GM10847 (cell line): ENCODE data around the gene SWI5.

Experiments used
- POLR2A ChIP-seq: IDR thresholded peaks from 2 replicates; pipeline ENCODE4 v1.6.1; 2011; ENCODE audit not compliant: insufficient read length; ENCODE audit errors: extremely low read depth

SWI5 gene

GRCh38 chr9:128322404-128323211 lies 46.5 kb downstream of the SWI5 start, which contains the start of the genes COQ4 and TRUB2:
Gene COQ4, plus strand, starts transcription at chr9:128322839. Its CDS starts 20 bp downstream, at chr9:128322859.
Gene TRUB2, minus strand, starts transcription at chr9:128322447. Its CDS starts 39 bp downstream, at chr9:128322408.
- TF ChIP-seq POLR2A = no peak

DNA sequence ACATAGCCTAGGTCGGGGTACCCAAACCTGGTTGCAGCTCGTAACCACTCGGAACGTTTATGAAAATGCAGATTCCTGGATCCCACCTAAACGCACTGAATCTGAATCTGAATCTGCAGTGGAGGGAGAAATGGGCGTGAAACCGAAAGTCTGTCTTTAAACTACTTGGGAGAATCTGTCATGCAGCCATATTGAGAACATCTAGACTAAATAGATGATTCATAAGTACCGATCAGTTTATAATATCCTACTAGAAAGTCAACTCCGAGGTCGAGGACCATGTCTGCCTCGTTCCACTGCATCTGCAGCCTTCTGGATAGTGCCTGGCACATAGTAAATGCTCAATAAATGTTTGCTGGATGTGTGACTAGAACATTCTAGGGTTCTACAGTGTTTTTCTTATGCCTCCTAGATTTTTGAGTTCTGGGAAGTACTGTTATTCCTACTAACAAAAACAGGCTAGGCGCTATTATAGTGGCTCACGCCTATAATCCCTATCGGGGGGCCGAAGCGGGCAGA lies 47.2 kb downstream of the SWI5 start:
- TF ChIP-seq POLR2A = no peak

DNA sequence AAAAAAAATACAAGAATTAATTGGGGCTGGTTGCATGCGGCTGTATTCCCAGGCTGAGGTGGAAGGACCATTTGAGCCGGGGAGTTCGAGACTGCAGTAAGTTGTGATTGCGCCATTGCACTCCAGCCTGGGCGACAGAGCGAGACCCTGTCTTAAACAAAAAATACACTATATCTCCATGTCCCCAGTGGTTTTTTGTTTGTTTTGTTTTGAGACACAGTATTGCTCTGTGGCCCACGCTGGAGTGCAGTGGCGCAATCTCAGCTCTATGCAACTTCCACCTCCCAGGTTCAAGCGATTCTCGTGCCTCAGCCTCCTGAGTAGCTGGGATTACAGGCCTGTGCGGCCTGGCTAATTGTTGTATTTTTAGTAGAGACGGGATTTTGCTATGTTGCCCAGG lies 47.7 kb downstream of the SWI5 start:
- TF ChIP-seq POLR2A = no peak

GRCh38 chr9:128324401-128324800 lies 48.3 kb downstream of the SWI5 start:
- TF ChIP-seq POLR2A = no peak

DNA sequence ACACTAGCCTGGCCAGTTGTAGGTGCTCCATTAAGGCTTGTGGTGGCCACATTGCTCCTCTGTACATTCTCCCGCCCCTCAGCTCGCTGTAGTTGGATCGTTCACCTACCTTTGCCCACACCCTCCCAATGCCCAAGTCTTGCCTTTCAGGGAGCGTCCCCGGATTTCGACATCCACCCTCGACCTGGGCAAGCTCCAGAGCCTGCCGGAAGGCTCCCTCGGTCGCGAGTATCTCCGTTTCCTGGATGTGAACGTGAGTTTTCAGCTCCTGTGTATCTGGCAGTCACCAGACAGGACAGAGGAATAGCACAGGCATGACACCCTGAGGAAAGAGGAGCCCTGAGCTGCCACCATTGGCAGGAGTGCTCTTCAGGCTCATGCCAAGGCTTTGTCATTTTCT lies 49.6 kb downstream of the SWI5 start:
- no peak for TF ChIP-seq POLR2A

DNA sequence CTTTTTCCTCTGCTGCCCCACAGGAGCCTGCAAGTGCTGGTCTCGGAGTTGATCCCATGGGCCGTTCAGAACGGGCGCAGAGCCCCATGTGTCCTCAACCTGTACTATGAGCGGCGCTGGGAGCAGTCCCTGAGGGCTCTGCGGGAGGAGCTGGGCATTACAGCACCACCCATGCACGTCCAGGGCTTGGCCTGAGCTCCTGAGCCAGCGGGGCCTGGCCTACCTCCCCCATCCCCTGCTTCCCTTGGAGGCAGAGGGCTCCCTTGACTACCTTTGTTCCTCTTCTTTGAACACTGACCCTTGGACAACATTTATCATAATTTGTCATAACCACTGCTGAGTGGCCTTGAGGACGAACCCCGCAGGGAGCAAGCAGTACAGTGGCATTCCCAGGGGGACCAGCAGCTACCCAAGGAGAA lies 57.4 kb downstream of the SWI5 start:
- TF ChIP-seq POLR2A = no peak

GRCh38 chr9:128335161-128335560 lies 59.1 kb downstream of the SWI5 start:
- TF ChIP-seq POLR2A = no peak

- TF ChIP-seq POLR2A = no peak
Measured at GRCh38 chr9:128335914-128336313, 59.8 kb downstream of the SWI5 start.

GRCh38 chr9:128337936-128338335 lies 61.9 kb downstream of the SWI5 start:
- TF ChIP-seq POLR2A = no peak
